Breast epithelium (tissue), 4 donors: ENCODE results near the gene TRIM10. TPM values are rescaled to one million over a fixed set of nuclear protein-coding genes. Genes with fewer than 3 reads are reported as not detected.

Experiments used
- DNase-seq, 2 donors: peaks; one replicate each; pipeline ENCODE4 v3.0.0-alpha.2; 2019; ENCODE audit warnings: low spot score in 2 of 2
- H3K27ac ChIP-seq, 2 donors: fragments of 200-600 bp; sonication (generic) in 1 of 2; one replicate each; pipeline ENCODE4 v1.5.1; 2016 to 2019; ENCODE audit warnings: mild to moderate bottlenecking in 1 of 2
- H3K27me3 ChIP-seq, 2 donors: fragments of 200-600 bp; sonication (generic) in 1 of 2; one replicate each; pipeline versions ENCODE4 v1.5.1 to v1.6.0; 2017 to 2019; ENCODE audit warnings: control low read depth in 1 of 2, mild to moderate bottlenecking in 1 of 2
- H3K36me3 ChIP-seq: fragments of 200-600 bp; one replicate; pipeline ENCODE4 v1.5.1; 2019
- H3K4me1 ChIP-seq, 2 donors: fragments of 200-600 bp; sonication (generic); one replicate each; pipeline ENCODE4 v1.5.1; 2016 to 2019; ENCODE audit warnings: control low read depth in 1 of 2
- H3K4me3 ChIP-seq, 3 donors: fragments of 200-600 bp; sonication (generic); 1 replicate in 2 of 3; 2 replicates in 1 of 3; pipeline ENCODE4 v1.5.1; 2016 to 2019; ENCODE audit warnings: mild to moderate bottlenecking in 3 of 3, moderate library complexity in 2 of 3
- H3K9me3 ChIP-seq, 2 donors: fragments of 200-600 bp; sonication (generic) in 1 of 2; one replicate each; pipeline ENCODE4 v1.5.1; 2016 to 2019; ENCODE audit warnings: control low read depth in 1 of 2
- POLR2A ChIP-seq: fragments of 450-650 bp; IDR thresholded peaks from one replicate; pipeline ENCODE4 v1.6.1; 2016; ENCODE audit warnings: antibody characterized with exemption, mild to moderate bottlenecking, moderate library complexity
- POLR2AphosphoS5 ChIP-seq, 3 donors: sonication (generic); formaldehyde crosslinking; IDR thresholded peaks; one replicate each; pipeline ENCODE4 v1.6.1; 2017; ENCODE audit warnings: antibody characterized with exemption in 3 of 3
- intact Hi-C: fragments of 100-400 bp; cut with DNase I; formaldehyde crosslinking; loops from one replicate; pipeline ENCODE4 v1.15.1; 2023; ENCODE audit warnings: low total_unique reads
- total RNA-seq, 3 donors: library from RNA; depleted of rRNA; stranded (reverse); fragments of >200 nt; gene quantifications; one replicate each; pipeline ENCODE4 v1.1.0, GENCODE V29; 2016
- TF ChIP-seq, protein P1 (sequence below), 3 donors: fragments of 450-650 bp; IDR thresholded peaks; one replicate each; pipeline ENCODE4 v1.5.1; 2016 to 2017; ENCODE audit warnings: antibody characterized with exemption in 3 of 3, mild to moderate bottlenecking in 3 of 3, moderate library complexity in 3 of 3

Gene TRIM10
- total RNA-seq, 3 donors from 2014 or later: not detected

DNA sequence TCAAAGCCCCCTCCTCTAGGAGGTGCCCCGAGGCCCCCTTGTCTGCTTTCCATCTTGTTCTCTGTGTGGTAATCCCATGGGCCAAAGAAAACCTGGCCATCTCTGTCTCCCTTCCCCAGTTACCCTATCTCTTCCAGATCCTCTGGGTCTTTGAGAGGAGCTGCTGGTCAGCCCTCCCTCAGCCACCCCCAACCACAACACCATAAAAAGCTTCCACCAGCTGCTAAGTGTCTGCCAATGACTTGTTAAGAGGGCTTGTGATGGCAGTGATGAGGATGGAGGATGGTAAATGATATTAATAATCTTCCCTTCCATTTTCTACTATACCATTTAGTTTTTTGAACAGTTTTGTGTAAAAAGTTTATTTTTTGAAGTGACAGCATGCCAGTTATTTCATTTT is 34.9 kb upstream of the TRIM10 start:
- no peaks in the 10 kb centered on the region for H3K27me3 ChIP-seq
- H3K4me1 ChIP-seq: no peaks in the 10 kb centered on the region
- TF ChIP-seq, protein P1, sequence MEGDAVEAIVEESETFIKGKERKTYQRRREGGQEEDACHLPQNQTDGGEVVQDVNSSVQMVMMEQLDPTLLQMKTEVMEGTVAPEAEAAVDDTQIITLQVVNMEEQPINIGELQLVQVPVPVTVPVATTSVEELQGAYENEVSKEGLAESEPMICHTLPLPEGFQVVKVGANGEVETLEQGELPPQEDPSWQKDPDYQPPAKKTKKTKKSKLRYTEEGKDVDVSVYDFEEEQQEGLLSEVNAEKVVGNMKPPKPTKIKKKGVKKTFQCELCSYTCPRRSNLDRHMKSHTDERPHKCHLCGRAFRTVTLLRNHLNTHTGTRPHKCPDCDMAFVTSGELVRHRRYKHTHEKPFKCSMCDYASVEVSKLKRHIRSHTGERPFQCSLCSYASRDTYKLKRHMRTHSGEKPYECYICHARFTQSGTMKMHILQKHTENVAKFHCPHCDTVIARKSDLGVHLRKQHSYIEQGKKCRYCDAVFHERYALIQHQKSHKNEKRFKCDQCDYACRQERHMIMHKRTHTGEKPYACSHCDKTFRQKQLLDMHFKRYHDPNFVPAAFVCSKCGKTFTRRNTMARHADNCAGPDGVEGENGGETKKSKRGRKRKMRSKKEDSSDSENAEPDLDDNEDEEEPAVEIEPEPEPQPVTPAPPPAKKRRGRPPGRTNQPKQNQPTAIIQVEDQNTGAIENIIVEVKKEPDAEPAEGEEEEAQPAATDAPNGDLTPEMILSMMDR (IDR thresholded peaks at IDR 0.05): no peak
- TF ChIP-seq POLR2AphosphoS5 (IDR thresholded peaks at IDR 0.05) (no peak), POLR2A (no peak)
- no peak for DNase-seq
- no peaks in the 10 kb centered on the region for H3K9me3 ChIP-seq
- intact Hi-C loops: no loop called here
- no peaks in the 10 kb centered on the region for H3K36me3 ChIP-seq
- no peak overlapping the region for H3K4me3 ChIP-seq
- no peak overlapping the region for H3K27ac ChIP-seq

DNA sequence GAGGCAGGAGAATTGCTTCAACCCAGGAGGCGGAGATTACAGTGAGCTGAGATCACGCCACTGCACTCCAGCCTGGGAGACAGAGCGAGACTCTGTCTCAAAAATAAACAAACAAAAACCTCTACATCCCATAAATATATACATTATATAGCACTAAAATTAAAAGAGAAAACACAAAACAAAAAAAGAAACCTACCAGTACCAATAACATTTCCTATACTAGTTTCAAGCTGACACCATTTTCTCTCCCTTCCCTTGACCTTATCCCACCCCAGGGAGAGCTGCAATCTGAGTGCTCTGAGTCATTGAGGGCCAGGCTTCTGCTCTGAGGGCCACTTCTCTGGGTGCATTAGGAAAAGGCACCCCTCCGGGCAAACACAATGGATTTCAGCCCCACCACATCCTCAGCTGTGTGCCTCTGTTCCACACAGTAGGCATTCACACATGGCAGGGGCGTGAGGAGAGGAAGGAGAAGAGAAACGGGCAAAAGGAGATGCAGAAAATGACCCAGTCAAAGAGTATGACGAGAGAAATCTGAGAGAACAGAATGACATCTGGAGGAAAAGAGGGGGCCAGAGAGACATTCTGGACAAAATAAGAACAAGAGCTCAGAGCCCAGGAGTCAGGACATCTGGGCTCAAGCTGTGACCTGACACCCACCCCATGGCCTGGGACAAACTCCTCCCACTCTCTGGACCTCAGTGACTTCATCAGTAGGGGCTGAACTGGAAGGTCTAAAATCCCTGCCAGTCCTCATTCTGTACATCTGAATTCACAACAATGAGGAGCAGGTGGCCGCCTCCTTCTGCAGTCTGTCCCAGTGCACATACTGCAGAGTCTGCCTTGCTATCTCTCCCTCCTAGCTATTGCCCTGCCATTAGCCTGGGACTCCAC is 34.0 kb upstream of the TRIM10 start:
- H3K27me3 ChIP-seq: no peaks in the 10 kb centered on the region
- no peak for DNase-seq
- H3K27ac ChIP-seq: no peak overlapping the region
- H3K4me1 ChIP-seq: no peaks in the 10 kb centered on the region
- no peaks in the 10 kb centered on the region for H3K9me3 ChIP-seq
- TF ChIP-seq, protein P1 (IDR thresholded peaks at IDR 0.05): no peak
- no peak for TF ChIP-seq POLR2A
- TF ChIP-seq POLR2AphosphoS5 (IDR thresholded peaks at IDR 0.05): no peak
- no peaks in the 10 kb centered on the region for H3K36me3 ChIP-seq
- no peak overlapping the region for H3K4me3 ChIP-seq
- intact Hi-C loops: no loop called here

DNA sequence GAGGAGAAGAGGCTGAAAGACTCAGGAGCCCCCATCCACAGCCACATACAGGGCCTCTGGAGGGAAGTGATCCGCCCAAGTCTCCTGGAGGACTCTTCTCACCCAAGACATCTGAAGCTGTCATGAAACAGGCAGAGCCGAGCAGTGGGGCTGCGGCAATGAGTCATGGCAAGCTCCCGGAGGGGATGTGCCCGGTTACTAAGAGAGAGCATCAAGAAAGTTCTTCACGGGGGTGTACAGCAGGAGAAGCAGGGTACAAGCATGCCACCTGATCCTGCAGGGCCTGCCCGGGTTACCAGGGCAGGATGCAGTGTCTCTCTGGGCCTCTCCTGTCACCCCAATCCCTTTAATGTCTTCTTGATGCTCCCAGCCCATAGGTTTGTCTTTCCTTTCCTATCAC is 31.1 kb upstream of the TRIM10 start:
- intact Hi-C loops: no loop called here
- no peaks in the 10 kb centered on the region for H3K4me1 ChIP-seq
- H3K9me3 ChIP-seq: no peaks in the 10 kb centered on the region
- H3K36me3 ChIP-seq: no peaks in the 10 kb centered on the region
- no peaks in the 10 kb centered on the region for H3K27me3 ChIP-seq
- no peak for TF ChIP-seq POLR2AphosphoS5 (IDR thresholded peaks at IDR 0.05)
- TF ChIP-seq, protein P1 (IDR thresholded peaks at IDR 0.05): no peak
- no peak for TF ChIP-seq POLR2A
- no peak for DNase-seq
- no peak overlapping the region for H3K4me3 ChIP-seq
- no peak overlapping the region for H3K27ac ChIP-seq

- H3K27ac ChIP-seq: no peak overlapping the region
- H3K36me3 ChIP-seq: no peaks in the 10 kb centered on the region
- H3K4me3 ChIP-seq: no peak overlapping the region
- DNase-seq: no peak
- H3K4me1 ChIP-seq: no peaks in the 10 kb centered on the region
- no peaks in the 10 kb centered on the region for H3K9me3 ChIP-seq
- TF ChIP-seq, protein P1 (IDR thresholded peaks at IDR 0.05): no peak
- TF ChIP-seq POLR2AphosphoS5 (IDR thresholded peaks at IDR 0.05) (no peak), POLR2A (no peak)
- H3K27me3 ChIP-seq: no peaks in the 10 kb centered on the region
- intact Hi-C loops: no loop called here
Observed at GRCh38 chr6:30188541-30188940, 27.5 kb upstream of the TRIM10 start.

GRCh38 chr6:30185846-30186484 is 25.0 kb upstream of the TRIM10 start:
- Histone ChIP-seq H3K9me3 (no peaks in the 10 kb centered on the region), H3K4me1 (no peaks in the 10 kb centered on the region), H3K36me3 (no peaks in the 10 kb centered on the region), H3K27me3 (no peaks in the 10 kb centered on the region), H3K27ac (no peak overlapping the region), H3K4me3 (no peak overlapping the region)
- DNase-seq: no peak
- TF ChIP-seq POLR2AphosphoS5 (IDR thresholded peaks at IDR 0.05) (no peak), POLR2A (no peak)
- TF ChIP-seq, protein P1 (IDR thresholded peaks at IDR 0.05): no peak
- intact Hi-C loops: no loop called here
